Measurements from ENCODE around the gene OR10R2. TPM values are rescaled to one million over a fixed set of nuclear protein-coding genes. Genes with fewer than 3 reads are reported as not detected.

Gene OR10R2
- total RNA-seq, 1 experiment from 2014 or later, result not detected

- peak; percentile 12 for DNase-seq (ENCODE audit: low read depth)
Measured at GRCh38 chr1:158527190-158527815, 55.3 kb downstream of the OR10R2 start.

Other genes starting within 250 kb of the OR10R2 start
- gene CD1A, start 217.8 kb upstream of the OR10R2 start, total RNA-seq (2014; rRNA removed), result not detected in 2 replicates
- gene CD1C, start 182.3 kb upstream of the OR10R2 start, total RNA-seq (2014; rRNA removed), result not detected in 2 replicates
- gene CD1B, start 140.7 kb upstream of the OR10R2 start, total RNA-seq (2014; rRNA removed), result not detected in 2 replicates
- not detected in 2 replicates for gene CD1E, start 118.3 kb upstream of the OR10R2 start, total RNA-seq (2014; rRNA removed)
- gene OR10T2, start 72.8 kb upstream of the OR10R2 start, total RNA-seq (2014; rRNA removed), result not detected in 2 replicates
- not detected in 2 replicates for gene OR10K2, start 46.0 kb upstream of the OR10R2 start, total RNA-seq (2014; rRNA removed)
- gene OR10K1, start 10.4 kb upstream of the OR10R2 start, total RNA-seq (2014; rRNA removed), result not detected in 2 replicates
- gene OR6Y1, start 82.2 kb downstream of the OR10R2 start, total RNA-seq (2014; rRNA removed), result not detected in 2 replicates
- not detected in 2 replicates for gene OR6P1, start 98.4 kb downstream of the OR10R2 start, total RNA-seq (2014; rRNA removed)
- not detected in 2 replicates for gene OR10X1, start 107.7 kb downstream of the OR10R2 start, total RNA-seq (2014; rRNA removed)
- gene OR10Z1, start 133.0 kb downstream of the OR10R2 start, total RNA-seq (2014; rRNA removed), result not detected in 2 replicates
- gene SPTA1, start 214.5 kb downstream of the OR10R2 start, total RNA-seq (2014; rRNA removed), result not detected in 2 replicates
- gene OR6K2, start 228.4 kb downstream of the OR10R2 start, total RNA-seq (2014; rRNA removed), result not detected in 2 replicates
- not detected in 2 replicates for gene OR6K3, start 248.5 kb downstream of the OR10R2 start, total RNA-seq (2014; rRNA removed)

Measured in LHCN-M2 (cell line).